ENCODE measurements around the gene KANK2.

- TF ChIP-seq ZFP36 (IDR thresholded peaks at IDR 0.05; ENCODE audit: borderline replicate concordance, low read depth, low read length, partially characterized antibody) (no peak), AKAP8 (CRISPR knock-in tag; IDR thresholded peaks at IDR 0.05) (no peak), POLR2A (IDR thresholded peaks at IDR 0.05; ENCODE audit: insufficient read depth in 1 of 2, low read depth in 2 of 2, low read length in 2 of 2) (no peak), AHDC1 (CRISPR knock-in tag; IDR thresholded peaks at IDR 0.05; ENCODE audit: borderline replicate concordance) (no peak), IRF1 (CRISPR knock-in tag; IDR thresholded peaks at IDR 0.05; ENCODE audit: low read depth) (no peak), EED (CRISPR knock-in tag; IDR thresholded peaks at IDR 0.05) (no peak), THAP11 (CRISPR knock-in tag; IDR thresholded peaks at IDR 0.05) (no peak)
Measured at GRCh38 chr19:11200015-11200574, 2.8 kb upstream of the KANK2 start.

Data from HepG2 (cell line).